Measurements from ENCODE around the gene ZNF385D.
"Not testable (repeated sequence)": the region's sequence is repeated elsewhere in the genome, so short reads cannot be mapped to it uniquely, and the experiment has no call there.

Gene ZNF385D

GRCh38 chr3:21505711-21506460, 245.1 kb downstream of the ZNF385D start:
- no peak for ATAC-seq

- ATAC-seq: no peak
These were observed 248.4 kb downstream of the ZNF385D start for GRCh38 chr3:21502656-21503055.

- ATAC-seq: no peak
These were observed 250.2 kb downstream of the ZNF385D start for GRCh38 chr3:21500834-21501233.

- not testable (repeated sequence) for ATAC-seq
These were observed 260.3 kb downstream of the ZNF385D start for GRCh38 chr3:21490671-21491070.

GRCh38 chr3:21487520-21487919, 263.5 kb downstream of the ZNF385D start:
- ATAC-seq: no peak

GRCh38 chr3:21486024-21486935, 264.7 kb downstream of the ZNF385D start:
- ATAC-seq: not testable (repeated sequence)

GRCh38 chr3:21484828-21485144, 266.2 kb downstream of the ZNF385D start:
- no peak for ATAC-seq

- ATAC-seq: no peak
These were observed 266.8 kb downstream of the ZNF385D start for GRCh38 chr3:21484057-21484827.

GRCh38 chr3:21481991-21482390, 269.0 kb downstream of the ZNF385D start:
- no peak for ATAC-seq

GRCh38 chr3:21477541-21478288, 273.3 kb downstream of the ZNF385D start:
- no peak for ATAC-seq

- no peak for ATAC-seq
These were observed 284.5 kb downstream of the ZNF385D start for GRCh38 chr3:21466476-21466875.

- ATAC-seq: no peak
These were observed 286.3 kb downstream of the ZNF385D start for GRCh38 chr3:21464746-21465145.

GRCh38 chr3:21463319-21463718, 287.7 kb downstream of the ZNF385D start:
- no peak for ATAC-seq

GRCh38 chr3:21462141-21462540, 288.9 kb downstream of the ZNF385D start:
- ATAC-seq: no peak

GRCh38 chr3:21457084-21457483, 293.9 kb downstream of the ZNF385D start:
- ATAC-seq: no peak

- no peak for ATAC-seq
These were observed 301.3 kb downstream of the ZNF385D start for GRCh38 chr3:21449738-21450137.

GRCh38 chr3:21447476-21448151, 303.4 kb downstream of the ZNF385D start:
- ATAC-seq: no peak

GRCh38 chr3:21446945-21447475, 304.0 kb downstream of the ZNF385D start:
- no peak for ATAC-seq

- no peak for ATAC-seq
These were observed 305.0 kb downstream of the ZNF385D start for GRCh38 chr3:21446027-21446426.

GRCh38 chr3:21441821-21442220, 309.2 kb downstream of the ZNF385D start:
- ATAC-seq: no peak

GRCh38 chr3:21436835-21437234, 314.2 kb downstream of the ZNF385D start:
- no peak for ATAC-seq

GRCh38 chr3:21435871-21436270, 315.1 kb downstream of the ZNF385D start:
- no peak for ATAC-seq

Data from activated CD4-positive, CD25-positive, alpha-beta regulatory T cell treated with anti-CD3 and anti-CD28 coated beads, Interleukin-2, amount 50 U/mL, for 24 hours (primary cell).